ENCODE data around the gene NSG1. TPM values are rescaled to one million over a fixed set of nuclear protein-coding genes. Genes with fewer than 3 reads are reported as not detected.

Gene NSG1
- polyA plus RNA-seq, 1 experiment: 10.4 TPM

- POLR2A ChIA-PET: no interaction called here
- Histone ChIP-seq H3K9me3 (ENCODE audit: control insufficient read depth, insufficient read depth, low read length) (no peaks in the 10 kb centered on the region; the same call in 1 of the 2 replicates), H3K4me3 (ENCODE audit: low read depth, low read length) (no peak overlapping the region), H3K27me3 (ENCODE audit: control insufficient read depth, insufficient read depth, low read length) (no peaks in the 10 kb centered on the region), H3K27ac (ENCODE audit: low read depth, low read length) (no peak overlapping the region)
- CTCF ChIA-PET: no interaction called here
- DNase-seq (ENCODE audit: low read depth, low spot score): no peak
- TF ChIP-seq, protein P1, sequence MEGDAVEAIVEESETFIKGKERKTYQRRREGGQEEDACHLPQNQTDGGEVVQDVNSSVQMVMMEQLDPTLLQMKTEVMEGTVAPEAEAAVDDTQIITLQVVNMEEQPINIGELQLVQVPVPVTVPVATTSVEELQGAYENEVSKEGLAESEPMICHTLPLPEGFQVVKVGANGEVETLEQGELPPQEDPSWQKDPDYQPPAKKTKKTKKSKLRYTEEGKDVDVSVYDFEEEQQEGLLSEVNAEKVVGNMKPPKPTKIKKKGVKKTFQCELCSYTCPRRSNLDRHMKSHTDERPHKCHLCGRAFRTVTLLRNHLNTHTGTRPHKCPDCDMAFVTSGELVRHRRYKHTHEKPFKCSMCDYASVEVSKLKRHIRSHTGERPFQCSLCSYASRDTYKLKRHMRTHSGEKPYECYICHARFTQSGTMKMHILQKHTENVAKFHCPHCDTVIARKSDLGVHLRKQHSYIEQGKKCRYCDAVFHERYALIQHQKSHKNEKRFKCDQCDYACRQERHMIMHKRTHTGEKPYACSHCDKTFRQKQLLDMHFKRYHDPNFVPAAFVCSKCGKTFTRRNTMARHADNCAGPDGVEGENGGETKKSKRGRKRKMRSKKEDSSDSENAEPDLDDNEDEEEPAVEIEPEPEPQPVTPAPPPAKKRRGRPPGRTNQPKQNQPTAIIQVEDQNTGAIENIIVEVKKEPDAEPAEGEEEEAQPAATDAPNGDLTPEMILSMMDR (IDR thresholded peaks at IDR 0.05; ENCODE audit: low read depth, low read length): no peak
Measured at GRCh38 chr4:4423706-4424498, 37.0 kb downstream of the NSG1 start.

GRCh38 chr4:4424499-4425115 is 37.7 kb downstream of the NSG1 start:
- Histone ChIP-seq H3K27me3 (ENCODE audit: control insufficient read depth, insufficient read depth, low read length) (no peaks in the 10 kb centered on the region), H3K4me3 (ENCODE audit: low read depth, low read length) (no peak overlapping the region), H3K27ac (ENCODE audit: low read depth, low read length) (no peak overlapping the region), H3K9me3 (ENCODE audit: control insufficient read depth, insufficient read depth, low read length) (no peaks in the 10 kb centered on the region; the same call in 1 of the 2 replicates)
- ChIA-PET POLR2A (no interaction called here), CTCF (no interaction called here)
- TF ChIP-seq, protein P1 (IDR thresholded peaks at IDR 0.05; ENCODE audit: low read depth, low read length): no peak
- DNase-seq (ENCODE audit: low read depth, low spot score): no peak

DNA sequence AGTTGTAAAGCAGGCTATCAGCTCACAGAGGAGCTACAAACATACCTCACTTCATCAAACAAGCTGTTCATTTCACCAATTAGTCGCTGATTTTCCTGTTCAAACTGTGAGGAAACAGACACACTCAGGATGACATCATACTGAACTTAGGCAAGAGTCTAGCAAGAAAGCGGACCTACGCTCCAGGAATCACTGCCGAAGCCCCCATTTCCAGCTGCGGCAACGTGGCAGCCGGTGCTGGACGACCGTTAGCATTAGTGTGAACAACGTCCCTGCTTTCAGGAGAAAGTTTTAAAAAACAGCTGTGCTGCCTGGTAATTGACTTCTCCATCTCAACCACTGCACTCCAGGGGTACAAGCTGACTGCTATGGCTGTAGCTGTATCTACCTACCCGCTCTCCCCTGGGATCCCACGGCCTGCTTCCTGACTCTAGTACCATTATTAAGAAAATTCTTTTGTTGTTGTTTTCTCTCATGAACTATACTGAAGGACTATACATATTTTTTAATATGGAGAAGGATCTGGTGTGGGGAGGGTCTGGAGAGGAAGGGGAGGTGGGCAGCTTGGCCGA is 38.3 kb downstream of the NSG1 start:
- ChIA-PET POLR2A (interaction anchor here (1.1 kb wide), 1 partner anchor 117 kb away, joined by 3 read pairs; the partner anchor contains the start of gene STX18), CTCF (interaction anchor here (0.6 kb wide), 1 partner anchor 56 kb away, joined by 3 read pairs; no protein-coding TSS in a partner anchor)
- TF ChIP-seq, protein P1 (IDR thresholded peaks at IDR 0.05; ENCODE audit: low read depth, low read length): no peak
- DNase-seq (ENCODE audit: low read depth, low spot score): no peak
- Histone ChIP-seq H3K9me3 (ENCODE audit: control insufficient read depth, insufficient read depth, low read length) (no peaks in the 10 kb centered on the region; the same call in 1 of the 2 replicates), H3K27me3 (ENCODE audit: control insufficient read depth, insufficient read depth, low read length) (no peaks in the 10 kb centered on the region), H3K4me3 (ENCODE audit: low read depth, low read length) (no peak overlapping the region), H3K27ac (ENCODE audit: low read depth, low read length) (no peak overlapping the region)

GRCh38 chr4:4425696-4426095 is 38.8 kb downstream of the NSG1 start:
- H3K27me3 ChIP-seq (ENCODE audit: control insufficient read depth, insufficient read depth, low read length): no peaks in the 10 kb centered on the region
- TF ChIP-seq, protein P1 (IDR thresholded peaks at IDR 0.05; ENCODE audit: low read depth, low read length): no peak
- ChIA-PET POLR2A (interaction anchor here (1.1 kb wide), 1 partner anchor 116 kb away, joined by 3 read pairs; the partner anchor contains the start of gene STX18), CTCF (interaction anchor here (0.6 kb wide), 1 partner anchor 55 kb away, joined by 3 read pairs; no protein-coding TSS in a partner anchor)
- no peaks in the 10 kb centered on the region; the same call in 1 of the 2 replicates for H3K9me3 ChIP-seq (ENCODE audit: control insufficient read depth, insufficient read depth, low read length)
- no peak overlapping the region for H3K4me3 ChIP-seq (ENCODE audit: low read depth, low read length)
- no peak overlapping the region for H3K27ac ChIP-seq (ENCODE audit: low read depth, low read length)
- DNase-seq (ENCODE audit: low read depth, low spot score): no peak
